AG04450 (cell line): ENCODE data around the gene HES2. TPM values are rescaled to one million over a fixed set of nuclear protein-coding genes. Genes with fewer than 3 reads are reported as not detected.

Source experiments
- CTCF ChIA-PET: fragments of 300-600, 350-600 bp; formaldehyde crosslinking; extraction: SDS; loops from one replicate; lab custom pipeline; 2022; ENCODE audit warnings: antibody characterized with exemption, inconsistent platforms; lab: Charles Lee
- POLR2A ChIA-PET: fragments of 350-600 bp; formaldehyde crosslinking; extraction: SDS; loops from one replicate; lab custom pipeline; 2021; ENCODE audit warnings: antibody characterized with exemption, inconsistent platforms; lab: Yijun Ruan, JAX
- DNase-seq: peaks from one replicate; pipeline ENCODE4 v3.0.0-alpha.2; 2011; ENCODE audit warnings: low read depth, low spot score
- H3K27ac ChIP-seq: one replicate; pipeline ENCODE4 v1.5.1; 2012; ENCODE audit warnings: low read depth, low read length, control low read depth
- H3K27me3 ChIP-seq: one replicate; pipeline ENCODE4 v1.6.0; 2012; ENCODE audit warnings: low read length; ENCODE audit not compliant: control insufficient read depth, insufficient read depth
- H3K4me3 ChIP-seq: 2 replicates; pipeline ENCODE4 v1.5.1; 2011; ENCODE audit warnings: mild to moderate bottlenecking, low read depth, low read length, control low read depth
- H3K9me3 ChIP-seq: 2 replicates; pipeline ENCODE4 v1.5.1; 2012; ENCODE audit warnings: low read length; ENCODE audit not compliant: control insufficient read depth, insufficient read depth
- CTCF ChIP-seq: IDR thresholded peaks from 2 replicates; pipeline ENCODE4 v1.5.1; 2011; ENCODE audit warnings: low read depth, low read length, control low read depth, inconsistent platforms
- polyA plus RNA-seq: library from polyadenylated mRNA; depleted of rRNA; stranded (reverse); fragments of >200 nt; gene quantifications from 2 replicates; pipeline ENCODE4 v1.2.3, GENCODE V29; 2011

The HES2 gene
- polyA plus RNA-seq, 1 experiment, result not detected

- ChIA-PET POLR2A (no interaction called here), CTCF (interaction anchor here (1.0 kb wide), 1 partner anchor 36 kb away, joined by 3 read pairs; no protein-coding TSS in a partner anchor)
- no peak for DNase-seq
- no peak overlapping the region for H3K27ac ChIP-seq
- no peak overlapping the region for H3K4me3 ChIP-seq
- no peak for TF ChIP-seq CTCF
- peaks cover 49% of the 10 kb centered on the region for H3K27me3 ChIP-seq
- no peaks in the 10 kb centered on the region; the same call in 1 of the 2 replicates for H3K9me3 ChIP-seq
Observed at GRCh38 chr1:6416906-6417305, 2.8 kb downstream of the HES2 start.

GRCh38 chr1:6416295-6416656 lies 3.4 kb downstream of the HES2 start:
- Histone ChIP-seq H3K27ac (no peak overlapping the region), H3K9me3 (no peaks in the 10 kb centered on the region; the same call in 1 of the 2 replicates), H3K27me3 (peaks cover 44% of the 10 kb centered on the region), H3K4me3 (no peak overlapping the region)
- CTCF ChIA-PET, result no interaction called here
- no peak for DNase-seq
- no peak for TF ChIP-seq CTCF
- POLR2A ChIA-PET, result interaction anchor here (0.6 kb wide), 1 partner anchor 223 kb away, joined by 4 read pairs; no protein-coding TSS in a partner anchor

- H3K4me3 ChIP-seq, result no peak overlapping the region
- H3K27ac ChIP-seq, result no peak overlapping the region
- no peak for DNase-seq
- no peaks in the 10 kb centered on the region; the same call in 1 of the 2 replicates for H3K9me3 ChIP-seq
- peaks cover 38% of the 10 kb centered on the region for H3K27me3 ChIP-seq
- ChIA-PET POLR2A (interaction anchor here (1.2 kb wide), 1 partner anchor 21 kb away, joined by 3 read pairs; no protein-coding TSS in a partner anchor), CTCF (interaction anchor here (0.7 to 2.2 kb wide), 8 partner anchors 15 to 199 kb away, joined by 3 to 6 read pairs (median 4); no protein-coding TSS in a partner anchor)
- TF ChIP-seq CTCF, result no peak
Observed at GRCh38 chr1:6414881-6415626, 4.7 kb downstream of the HES2 start.

GRCh38 chr1:6414443-6414844 lies 5.3 kb downstream of the HES2 start:
- TF ChIP-seq CTCF, result peak; percentile 68
- peaks cover 36% of the 10 kb centered on the region for H3K27me3 ChIP-seq
- no peaks in the 10 kb centered on the region for H3K9me3 ChIP-seq
- peak; percentile 13 for DNase-seq
- POLR2A ChIA-PET, result interaction anchor here (1.2 kb wide), 1 partner anchor 20 kb away, joined by 3 read pairs; no protein-coding TSS in a partner anchor
- CTCF ChIA-PET, result interaction anchor here (0.7 to 2.2 kb wide), 10 partner anchors 8 to 80 kb away, joined by 3 to 7 read pairs (median 3); no protein-coding TSS in a partner anchor
- no peak overlapping the region for H3K27ac ChIP-seq
- no peak overlapping the region for H3K4me3 ChIP-seq

- ChIA-PET CTCF (interaction anchor here (1.6 to 2.2 kb wide), 2 partner anchors 8 to 25 kb away, joined by 6 to 7 read pairs; no protein-coding TSS in a partner anchor), POLR2A (interaction anchor here (0.7 kb wide), 1 partner anchor 59 kb away, joined by 6 read pairs; no protein-coding TSS in a partner anchor)
- no peak for TF ChIP-seq CTCF
- no peak overlapping the region for H3K27ac ChIP-seq
- DNase-seq, result no peak
- no peaks in the 10 kb centered on the region for H3K9me3 ChIP-seq
- no peak overlapping the region for H3K4me3 ChIP-seq
- H3K27me3 ChIP-seq, result peaks cover 25% of the 10 kb centered on the region
Observed at GRCh38 chr1:6412896-6413295, 6.8 kb downstream of the HES2 start.
